HepG2 (cell line): Measurements from ENCODE around the gene HIGD1C. TPM values are rescaled to one million over a fixed set of nuclear protein-coding genes. Genes with fewer than 3 reads are reported as not detected.

Source experiments
- ARID4A ChIP-seq: sonication (generic); formaldehyde crosslinking; IDR thresholded peaks from 2 replicates; pipeline ENCODE4 v1.5.0; 2020; ENCODE audit warnings: mild to moderate bottlenecking, missing genetic modification reagents, borderline replicate concordance
- BRCA1 ChIP-seq: sonication (generic); formaldehyde crosslinking; IDR thresholded peaks from 2 replicates; pipeline ENCODE4 v1.4.0; 2020; ENCODE audit warnings: missing genetic modification reagents
- FOSL2 ChIP-seq: sonication (generic); formaldehyde crosslinking; IDR thresholded peaks from 2 replicates; pipeline ENCODE4 v1.4.0; 2020; ENCODE audit warnings: missing genetic modification reagents
- GZF1 ChIP-seq: sonication (generic); formaldehyde crosslinking; IDR thresholded peaks from 2 replicates; pipeline ENCODE4 v1.5.1; 2020; ENCODE audit warnings: mild to moderate bottlenecking, missing genetic modification reagents
- PHF8 ChIP-seq: sonication (generic); formaldehyde crosslinking; IDR thresholded peaks from 2 replicates; pipeline ENCODE4 v1.5.0; 2020; ENCODE audit warnings: missing genetic modification reagents
- WIZ ChIP-seq: sonication (generic); formaldehyde crosslinking; IDR thresholded peaks from 2 replicates; pipeline ENCODE4 v1.5.1; 2020; ENCODE audit warnings: mild to moderate bottlenecking, missing genetic modification reagents
- ZBTB7A ChIP-seq: sonication (generic); formaldehyde crosslinking; IDR thresholded peaks from 2 replicates; pipeline ENCODE4 v1.8.0; 2022; ENCODE audit warnings: mild to moderate bottlenecking, missing genetic modification reagents
- ZNF160 ChIP-seq: sonication (generic); formaldehyde crosslinking; IDR thresholded peaks from 2 replicates; pipeline ENCODE4 v1.8.0; 2022; ENCODE audit warnings: mild to moderate bottlenecking, inconsistent platforms, missing genetic modification reagents
- ZNF224 ChIP-seq: sonication (generic); formaldehyde crosslinking; IDR thresholded peaks from 2 replicates; pipeline ENCODE4 v1.5.0; 2020; ENCODE audit warnings: mild to moderate bottlenecking, missing genetic modification reagents
- ZNF552 ChIP-seq: sonication (generic); formaldehyde crosslinking; IDR thresholded peaks from 2 replicates; pipeline ENCODE4 v1.9.0; 2022; ENCODE audit warnings: missing genetic modification reagents, mild to moderate bottlenecking, borderline replicate concordance
- ZNF609 ChIP-seq: sonication (generic); formaldehyde crosslinking; IDR thresholded peaks from 2 replicates; pipeline ENCODE4 v1.4.0; 2020; ENCODE audit warnings: mild to moderate bottlenecking, missing genetic modification reagents, borderline replicate concordance
- ZNF83 ChIP-seq: sonication (generic); formaldehyde crosslinking; IDR thresholded peaks from 2 replicates; pipeline ENCODE4 v1.4.0; 2020; ENCODE audit warnings: missing genetic modification reagents, mild to moderate bottlenecking, borderline replicate concordance
- polyA plus RNA-seq, 8 experiments: library from polyadenylated mRNA; depleted of rRNA in 3 of 8; stranded (reverse) in 7 of 8; unstranded in 1 of 8; fragments of >200 nt; fragmentation: Illumina TruSeq in 4 of 8; extraction: Trizol in 4 of 8; gene quantifications; 2 replicates each; pipeline versions ENCODE4 v1.2.1 to v1.2.3, GENCODE V29; 2011 to 2016; ENCODE audit warnings: low read depth in 4 of 8, missing spikeins in 1 of 8, mixed read lengths in 1 of 8; ENCODE audit not compliant: insufficient read depth in 1 of 8
- total RNA-seq, 5 experiments: library from RNA; depleted of rRNA; stranded (reverse); fragments of >200 nt; fragmentation: Illumina TruSeq; extraction: Trizol; gene quantifications; 2 replicates each; pipeline ENCODE4 v1.2.3, GENCODE V29; 2016; ENCODE audit warnings: low read depth in 1 of 5
- TF ChIP-seq, protein P1 (sequence below): sonication (generic); formaldehyde crosslinking; IDR thresholded peaks from 2 replicates; pipeline ENCODE4 v1.4.0; 2020; ENCODE audit warnings: missing genetic modification reagents, borderline replicate concordance

HIGD1C gene
- total and polyA plus RNA-seq, 2 of the 13 experiments (the other 11 are each of a cell fraction or from before 2014, with no cell fraction given) = not detected

- TF ChIP-seq, protein P1, sequence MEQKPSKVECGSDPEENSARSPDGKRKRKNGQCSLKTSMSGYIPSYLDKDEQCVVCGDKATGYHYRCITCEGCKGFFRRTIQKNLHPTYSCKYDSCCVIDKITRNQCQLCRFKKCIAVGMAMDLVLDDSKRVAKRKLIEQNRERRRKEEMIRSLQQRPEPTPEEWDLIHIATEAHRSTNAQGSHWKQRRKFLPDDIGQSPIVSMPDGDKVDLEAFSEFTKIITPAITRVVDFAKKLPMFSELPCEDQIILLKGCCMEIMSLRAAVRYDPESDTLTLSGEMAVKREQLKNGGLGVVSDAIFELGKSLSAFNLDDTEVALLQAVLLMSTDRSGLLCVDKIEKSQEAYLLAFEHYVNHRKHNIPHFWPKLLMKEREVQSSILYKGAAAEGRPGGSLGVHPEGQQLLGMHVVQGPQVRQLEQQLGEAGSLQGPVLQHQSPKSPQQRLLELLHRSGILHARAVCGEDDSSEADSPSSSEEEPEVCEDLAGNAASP (CRISPR knock-in tag) = no peak
- no peak for TF ChIP-seq ZNF224 (CRISPR knock-in tag)
- no peak for TF ChIP-seq PHF8
- TF ChIP-seq FOSL2 = peak; percentile 22; the same call in 1 of the 2 replicates
- TF ChIP-seq ARID4A = peak; percentile 17; the same call in 1 of the 2 replicates
- no peak for TF ChIP-seq WIZ (CRISPR knock-in tag)
- no peak for TF ChIP-seq ZNF83 (CRISPR knock-in tag)
- no peak for TF ChIP-seq ZBTB7A
- TF ChIP-seq ZNF552 (CRISPR knock-in tag) = no peak
- TF ChIP-seq GZF1 (CRISPR knock-in tag) = no peak; the same call in 1 of the 2 replicates
- no peak for TF ChIP-seq BRCA1 (CRISPR knock-in tag)
- no peak for TF ChIP-seq ZNF609 (CRISPR knock-in tag)
- TF ChIP-seq ZNF160 (CRISPR knock-in tag) = no peak
Measured at GRCh38 chr12:50986966-50987737, 34.8 kb downstream of the HIGD1C start (continued).
